Smooth muscle cell (in vitro differentiated cells): ENCODE results near the gene MARCHF2. TPM values are rescaled to one million over a fixed set of nuclear protein-coding genes. Genes with fewer than 3 reads are reported as not detected.
A peak's percentile ranks its signal among the peaks of the same experiment; 100 is the strongest.

Experiments used
- DNase-seq: peaks from one replicate; lab custom pipeline; 2025; ENCODE audit not compliant: unreplicated experiment; lab: John Stamatoyannopoulos, UW
- H2AFZ ChIP-seq: fragments of 200-600 bp; sonication (generic); 2 replicates; pipeline ENCODE4 v1.6.0; 2016; ENCODE audit warnings: antibody characterized with exemption, low read depth, mild to moderate bottlenecking
- H3F3A ChIP-seq: fragments of 200-600 bp; sonication (generic); 2 replicates; pipeline ENCODE4 v1.6.0; 2017; ENCODE audit warnings: antibody characterized with exemption, low read depth
- H3K27ac ChIP-seq: fragments of 200-600 bp; sonication (generic); 2 replicates; pipeline ENCODE4 v1.5.1; 2016; ENCODE audit warnings: low read depth, mild to moderate bottlenecking
- H3K27me3 ChIP-seq: fragments of 200-600 bp; sonication (generic); 2 replicates; pipeline ENCODE4 v1.6.1; 2016; ENCODE audit warnings: low read depth, mild to moderate bottlenecking
- H3K36me3 ChIP-seq: fragments of 200-600 bp; sonication (generic); 2 replicates; pipeline ENCODE4 v1.5.1; 2016; ENCODE audit warnings: low read depth
- H3K4me1 ChIP-seq: fragments of 200-600 bp; sonication (generic); 2 replicates; pipeline ENCODE4 v1.5.1; 2016; ENCODE audit warnings: low read depth
- H3K4me2 ChIP-seq: fragments of 200-600 bp; sonication (generic); 2 replicates; pipeline ENCODE4 v1.6.0; 2016; ENCODE audit warnings: mild to moderate bottlenecking
- H3K4me3 ChIP-seq: fragments of 200-600 bp; sonication (generic); 2 replicates; pipeline ENCODE4 v1.5.1; 2016; ENCODE audit warnings: mild to moderate bottlenecking
- H3K79me2 ChIP-seq: fragments of 200-600 bp; sonication (generic); 2 replicates; pipeline ENCODE4 v1.6.0; 2016; ENCODE audit warnings: low read depth, mild to moderate bottlenecking
- H3K9ac ChIP-seq: fragments of 200-600 bp; sonication (generic); 2 replicates; pipeline ENCODE4 v1.6.0; 2016; ENCODE audit warnings: low read depth
- H3K9me3 ChIP-seq: fragments of 200-600 bp; sonication (generic); replicated peaks from 2 replicates; pipeline ENCODE4 v1.5.1; 2016; ENCODE audit warnings: low read depth
- H4K20me1 ChIP-seq: fragments of 200-600 bp; sonication (generic); 2 replicates; pipeline ENCODE4 v1.6.0; 2016; ENCODE audit warnings: low read depth
- CTCF ChIP-seq: fragments of 200-600 bp; sonication (generic); IDR thresholded peaks from 2 replicates; pipeline ENCODE4 v1.5.1; 2017; ENCODE audit warnings: borderline replicate concordance, mild to moderate bottlenecking, antibody characterized with exemption; ENCODE audit not compliant: insufficient read depth, poor library complexity, severe bottlenecking
- WGBS: methylation state at CpG from one replicate; pipeline ENCODE4 v1.1.7; 2016; ENCODE audit warnings: low lambda C conversion rate; 5-methylcytosine and 5-hydroxymethylcytosine counted together
- polyA plus RNA-seq: library from polyadenylated mRNA; unstranded; fragments of >200 nt; fragmentation: Nextera tagmentation; extraction: Ambion mirVana; gene quantifications from 2 replicates; pipeline ENCODE4 v1.2.1, GENCODE V29; 2016
- total RNA-seq: library from RNA; depleted of rRNA; stranded (reverse); fragments of >200 nt; gene quantifications from 2 replicates; pipeline ENCODE4 v1.2.3, GENCODE V29; 2014

MARCHF2 gene
- total and polyA plus RNA-seq, 2 experiments from 2014 or later, result 22.2 to 24.4 TPM

- no peaks in the 10 kb centered on the region for H3K36me3 ChIP-seq
- no peak for TF ChIP-seq CTCF
- peaks cover 96% of the 10 kb centered on the region for H4K20me1 ChIP-seq
- peaks cover 1% of the 10 kb centered on the region for H3K4me1 ChIP-seq
- no peak for DNase-seq
- no peak overlapping the region for H2AFZ ChIP-seq
- H3K27ac ChIP-seq, result no peak overlapping the region
- peaks cover 81% of the 10 kb centered on the region for H3K79me2 ChIP-seq
- H3K27me3 ChIP-seq, result no peaks in the 10 kb centered on the region
- H3K4me2 ChIP-seq, result no peak overlapping the region
- H3F3A ChIP-seq, result no peaks in the 10 kb centered on the region
- 81% methylated on average over 7 of the region's 7 CpGs for WGBS
- H3K4me3 ChIP-seq, result no peak overlapping the region
- H3K9ac ChIP-seq, result no peak overlapping the region
- H3K9me3 ChIP-seq, result no peaks in the 10 kb centered on the region
Observed at GRCh38 chr19:8396185-8396562, 16.9 kb upstream of the MARCHF2 start.

GRCh38 chr19:8396563-8397203 is 16.4 kb upstream of the MARCHF2 start:
- peak overlapping the region; percentile 3 for H3K27ac ChIP-seq
- H3K9me3 ChIP-seq, result no peaks in the 10 kb centered on the region
- DNase-seq, result no peak
- no peaks in the 10 kb centered on the region for H3K4me1 ChIP-seq
- no peak overlapping the region for H3K4me3 ChIP-seq
- whole genome bisulfite sequencing, result 66% methylated on average over 16 of the region's 22 CpGs
- peak; percentile 50 for TF ChIP-seq CTCF
- H3K27me3 ChIP-seq, result no peaks in the 10 kb centered on the region
- no peak overlapping the region for H2AFZ ChIP-seq
- no peaks in the 10 kb centered on the region for H3K36me3 ChIP-seq
- peaks cover 76% of the 10 kb centered on the region for H3K79me2 ChIP-seq
- H3K4me2 ChIP-seq, result no peak overlapping the region
- no peak overlapping the region for H3K9ac ChIP-seq
- H4K20me1 ChIP-seq, result peaks cover 92% of the 10 kb centered on the region
- no peaks in the 10 kb centered on the region for H3F3A ChIP-seq

GRCh38 chr19:8397271-8397670 is 15.8 kb upstream of the MARCHF2 start:
- no peak overlapping the region for H3K9ac ChIP-seq
- H2AFZ ChIP-seq, result no peak overlapping the region

More at GRCh38 chr19:8397271-8397670, 15.8 kb upstream of the MARCHF2 start:
- H3K36me3 ChIP-seq, result no peaks in the 10 kb centered on the region
- H3K9me3 ChIP-seq, result no peaks in the 10 kb centered on the region
- peak overlapping the region; percentile 3 for H3K27ac ChIP-seq
- no peak overlapping the region for H3K4me2 ChIP-seq
- H3K4me3 ChIP-seq, result no peak overlapping the region
- H3K4me1 ChIP-seq, result no peaks in the 10 kb centered on the region
- peaks cover 70% of the 10 kb centered on the region for H3K79me2 ChIP-seq
- TF ChIP-seq CTCF, result no peak
- 71% methylated on average over 6 of the region's 7 CpGs for WGBS
- no peaks in the 10 kb centered on the region for H3F3A ChIP-seq
- H3K27me3 ChIP-seq, result no peaks in the 10 kb centered on the region
- peaks cover 92% of the 10 kb centered on the region for H4K20me1 ChIP-seq
- no peak for DNase-seq
